Prostate gland (tissue), 2 donors: ENCODE measurements around the gene MTHFD2L.

ENCODE experiments used
- POLR2A ChIP-seq: fragments of 450-650 bp; IDR thresholded peaks from one replicate; pipeline ENCODE4 v1.6.1; 2016; ENCODE audit warnings: antibody characterized with exemption, mild to moderate bottlenecking
- POLR2AphosphoS5 ChIP-seq: sonication (generic); formaldehyde crosslinking; IDR thresholded peaks from one replicate; pipeline ENCODE4 v1.6.1; 2017; ENCODE audit warnings: antibody characterized with exemption
- TF ChIP-seq, protein P1 (sequence below), 4 experiments: fragments of 200-600 bp in 2 of 4; fragments of 450-650 bp in 2 of 4; sonication (generic) in 2 of 4; IDR thresholded peaks; 1 replicate in 3 of 4; 2 replicates in 1 of 4; pipeline ENCODE4 v1.5.1; 2016 to 2019; ENCODE audit warnings: antibody characterized with exemption in 4 of 4, mild to moderate bottlenecking in 2 of 4, moderate library complexity in 2 of 4

DNA sequence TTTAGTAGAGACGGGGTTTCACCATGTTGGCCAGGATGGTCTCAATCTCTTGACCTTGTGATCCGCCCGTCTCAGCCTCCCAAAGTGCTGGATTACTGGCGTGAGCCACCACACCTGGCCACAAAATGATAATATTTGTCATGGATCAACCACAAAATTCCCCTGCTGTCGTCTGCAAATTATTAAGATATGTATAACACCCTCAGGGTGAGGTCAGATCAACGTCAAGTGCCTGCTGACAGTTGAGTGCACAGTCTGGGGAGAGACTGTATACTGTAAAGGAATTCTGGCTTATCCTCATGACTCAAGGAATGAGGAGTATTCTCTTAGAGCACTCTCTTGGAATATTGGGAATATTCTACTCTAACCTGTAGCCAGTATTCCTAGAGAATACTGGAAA is 161.6 kb downstream of the MTHFD2L start:
- TF ChIP-seq, protein P1, sequence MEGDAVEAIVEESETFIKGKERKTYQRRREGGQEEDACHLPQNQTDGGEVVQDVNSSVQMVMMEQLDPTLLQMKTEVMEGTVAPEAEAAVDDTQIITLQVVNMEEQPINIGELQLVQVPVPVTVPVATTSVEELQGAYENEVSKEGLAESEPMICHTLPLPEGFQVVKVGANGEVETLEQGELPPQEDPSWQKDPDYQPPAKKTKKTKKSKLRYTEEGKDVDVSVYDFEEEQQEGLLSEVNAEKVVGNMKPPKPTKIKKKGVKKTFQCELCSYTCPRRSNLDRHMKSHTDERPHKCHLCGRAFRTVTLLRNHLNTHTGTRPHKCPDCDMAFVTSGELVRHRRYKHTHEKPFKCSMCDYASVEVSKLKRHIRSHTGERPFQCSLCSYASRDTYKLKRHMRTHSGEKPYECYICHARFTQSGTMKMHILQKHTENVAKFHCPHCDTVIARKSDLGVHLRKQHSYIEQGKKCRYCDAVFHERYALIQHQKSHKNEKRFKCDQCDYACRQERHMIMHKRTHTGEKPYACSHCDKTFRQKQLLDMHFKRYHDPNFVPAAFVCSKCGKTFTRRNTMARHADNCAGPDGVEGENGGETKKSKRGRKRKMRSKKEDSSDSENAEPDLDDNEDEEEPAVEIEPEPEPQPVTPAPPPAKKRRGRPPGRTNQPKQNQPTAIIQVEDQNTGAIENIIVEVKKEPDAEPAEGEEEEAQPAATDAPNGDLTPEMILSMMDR (IDR thresholded peaks at IDR 0.05) = no peak
- TF ChIP-seq POLR2A (no peak), POLR2AphosphoS5 (no peak)
